HepG2 (cell line): ENCODE measurements around the gene LCN12. TPM values are rescaled to one million over a fixed set of nuclear protein-coding genes. Genes with fewer than 3 reads are reported as not detected.

ENCODE experiments used
- EEA1 ChIP-seq: sonication (generic); formaldehyde crosslinking; IDR thresholded peaks from 2 replicates; pipeline ENCODE4 v1.5.1; 2020; ENCODE audit warnings: mild to moderate bottlenecking, missing genetic modification reagents, borderline replicate concordance
- ELF1 ChIP-seq: sonication (generic); formaldehyde crosslinking; IDR thresholded peaks from 2 replicates; pipeline ENCODE4 v1.4.0; 2020; ENCODE audit warnings: missing genetic modification reagents
- FUBP1 ChIP-seq: sonication (generic); formaldehyde crosslinking; IDR thresholded peaks from 2 replicates; pipeline ENCODE4 v1.5.1; 2020; ENCODE audit warnings: missing genetic modification reagents, mild to moderate bottlenecking, borderline replicate concordance
- HDAC6 ChIP-seq: fragments of 200-600 bp; sonication (generic); IDR thresholded peaks from 2 replicates; pipeline ENCODE4 v1.7.0; 2017; ENCODE audit warnings: mild to moderate bottlenecking, antibody characterized with exemption, low read length, low read depth
- ISL2 ChIP-seq: sonication (generic); formaldehyde crosslinking; IDR thresholded peaks from 2 replicates; pipeline ENCODE4 v1.5.0; 2020; ENCODE audit warnings: missing genetic modification reagents
- JUND ChIP-seq: sonication (generic); formaldehyde crosslinking; IDR thresholded peaks from 2 replicates; pipeline ENCODE4 v1.8.0; 2022; ENCODE audit warnings: mild to moderate bottlenecking, missing genetic modification reagents
- KLF13 ChIP-seq: sonication (generic); formaldehyde crosslinking; IDR thresholded peaks from 2 replicates; pipeline ENCODE4 v1.4.0; 2020; ENCODE audit warnings: mild to moderate bottlenecking, missing genetic modification reagents
- PHF20 ChIP-seq: sonication (generic); formaldehyde crosslinking; IDR thresholded peaks from 2 replicates; pipeline ENCODE4 v1.5.0; 2020; ENCODE audit warnings: mild to moderate bottlenecking, missing genetic modification reagents
- RNF2 ChIP-seq: fragments of 450-650 bp; conservative IDR thresholded peaks from 2 replicates; pipeline ENCODE4 v1.6.1; 2016; ENCODE audit warnings: low read depth
- TBX2 ChIP-seq: sonication (generic); formaldehyde crosslinking; IDR thresholded peaks from 2 replicates; pipeline ENCODE4 v1.5.0; 2020; ENCODE audit warnings: missing genetic modification reagents, mild to moderate bottlenecking, borderline replicate concordance
- TFDP1 ChIP-seq: IDR thresholded peaks from 2 replicates; pipeline ENCODE4 v1.6.1; 2016; ENCODE audit warnings: missing compliant biosample characterization, missing genetic modification reagents, borderline replicate concordance
- THAP11 ChIP-seq: IDR thresholded peaks from 2 replicates; pipeline ENCODE4 v1.6.1; 2016; ENCODE audit warnings: missing biosample characterization, missing genetic modification reagents
- UBTF ChIP-seq: sonication (generic); formaldehyde crosslinking; IDR thresholded peaks from 2 replicates; pipeline ENCODE4 v1.4.0; 2020; ENCODE audit warnings: mild to moderate bottlenecking, missing genetic modification reagents
- ZFP1 ChIP-seq: IDR thresholded peaks from 2 replicates; pipeline ENCODE4 v1.6.1; 2016
- ZMAT3 ChIP-seq: sonication (generic); formaldehyde crosslinking; conservative IDR thresholded peaks from 2 replicates; pipeline ENCODE4 v1.7.0; 2021; ENCODE audit warnings: missing genetic modification reagents
- ZNF142 ChIP-seq: sonication (generic); formaldehyde crosslinking; IDR thresholded peaks from 2 replicates; pipeline ENCODE4 v1.4.0; 2020; ENCODE audit warnings: missing genetic modification reagents
- ZNF777 ChIP-seq: sonication (generic); formaldehyde crosslinking; IDR thresholded peaks from 2 replicates; pipeline ENCODE4 v1.4.0; 2020; ENCODE audit warnings: missing genetic modification reagents
- ZSCAN31 ChIP-seq: sonication (generic); formaldehyde crosslinking; IDR thresholded peaks from 2 replicates; pipeline ENCODE4 v1.5.0; 2020; ENCODE audit warnings: low read depth, mild to moderate bottlenecking, missing genetic modification reagents
- polyA plus RNA-seq, 8 experiments: library from polyadenylated mRNA; depleted of rRNA in 3 of 8; stranded (reverse) in 7 of 8; unstranded in 1 of 8; fragments of >200 nt; fragmentation: Illumina TruSeq in 4 of 8; extraction: Trizol in 4 of 8; gene quantifications; 2 replicates each; pipeline versions ENCODE4 v1.2.1 to v1.2.3, GENCODE V29; 2011 to 2016; ENCODE audit warnings: low read depth in 4 of 8, missing spikeins in 1 of 8, mixed read lengths in 1 of 8; ENCODE audit not compliant: insufficient read depth in 1 of 8
- total RNA-seq, 5 experiments: library from RNA; depleted of rRNA; stranded (reverse); fragments of >200 nt; fragmentation: Illumina TruSeq; extraction: Trizol; gene quantifications; 2 replicates each; pipeline ENCODE4 v1.2.3, GENCODE V29; 2016; ENCODE audit warnings: low read depth in 1 of 5

The LCN12 gene
- total and polyA plus RNA-seq, 2 of the 13 experiments (the other 11 are each of a cell fraction or from before 2014, with no cell fraction given), result 3.4 to 6.9 TPM

- TF ChIP-seq ZNF777 (CRISPR knock-in tag), result peak; percentile 44
- peak; percentile 14; the same call in 1 of the 2 replicates for TF ChIP-seq PHF20
- TF ChIP-seq TFDP1 (CRISPR knock-in tag), result peak; percentile 69; the same call in 1 of the 2 replicates
- TF ChIP-seq THAP11 (CRISPR knock-in tag), result 0 out of 2 replicates have a peak, but pooled peaks have one; percentile 21
- TF ChIP-seq ISL2, result no peak
- TF ChIP-seq ZFP1 (CRISPR knock-in tag), result no peak; the same call in 1 of the 2 replicates
- peak; percentile 92 for TF ChIP-seq RNF2
- peak; percentile 76 for TF ChIP-seq ZMAT3 (CRISPR knock-in tag)
- TF ChIP-seq FUBP1 (CRISPR knock-in tag), result no peak
- peak; percentile 36; the same call in 1 of the 2 replicates for TF ChIP-seq UBTF
- TF ChIP-seq ZSCAN31, result 0 out of 2 replicates have a peak, but pooled peaks have one; percentile 19
- TF ChIP-seq EEA1, result no peak
- no peak for TF ChIP-seq JUND (CRISPR knock-in tag)
- no peak for TF ChIP-seq KLF13
- TF ChIP-seq ELF1, result 0 out of 2 replicates have a peak, but pooled peaks have one; percentile 15
- no peak for TF ChIP-seq TBX2 (CRISPR knock-in tag)
- no peak for TF ChIP-seq HDAC6
- TF ChIP-seq ZNF142, result peak; percentile 50; the same call in 1 of the 2 replicates
Measured at GRCh38 chr9:136991993-136992818, 40.1 kb downstream of the LCN12 start, which contains the start of gene PAXX (continued).
